Esophagus squamous epithelium (tissue), 5 donors: Measurements from ENCODE around the gene DCC. TPM values are rescaled to one million over a fixed set of nuclear protein-coding genes. Genes with fewer than 3 reads are reported as not detected.

Source experiments
- DNase-seq: peaks from one replicate; lab custom pipeline; 2025; lab: John Stamatoyannopoulos, UW
- H3K27ac ChIP-seq, 4 donors: fragments of 200-600 bp; sonication (generic); one replicate each; pipeline ENCODE4 v1.5.1; 2016 to 2019; ENCODE audit warnings: mild to moderate bottlenecking in 1 of 4
- H3K27me3 ChIP-seq, 4 donors: fragments of 200-600 bp; sonication (generic); 1 replicate in 3 of 4; 2 replicates in 1 of 4; pipeline versions ENCODE4 v1.5.1 to v1.6.0; 2017 to 2021; ENCODE audit warnings: antibody characterized with exemption in 1 of 4
- H3K36me3 ChIP-seq, 3 donors: fragments of 200-600 bp; sonication (generic); one replicate each; pipeline ENCODE4 v1.5.1; 2016 to 2019
- H3K4me1 ChIP-seq, 3 donors: fragments of 200-600 bp; sonication (generic); one replicate each; pipeline ENCODE4 v1.5.1; 2017 to 2019
- H3K4me3 ChIP-seq, 4 donors: fragments of 200-600 bp; sonication (generic); 1 replicate in 3 of 4; 2 replicates in 1 of 4; pipeline ENCODE4 v1.5.1; 2016 to 2019; ENCODE audit warnings: mild to moderate bottlenecking in 2 of 4, moderate library complexity in 1 of 4
- H3K9me3 ChIP-seq, 3 donors: fragments of 200-600 bp; sonication (generic); one replicate each; pipeline ENCODE4 v1.5.1; 2016 to 2019
- POLR2A ChIP-seq, 4 donors: fragments of 450-650 bp; IDR thresholded peaks; one replicate each; pipeline ENCODE4 v1.6.1; 2017; ENCODE audit warnings: antibody characterized with exemption in 4 of 4, mild to moderate bottlenecking in 4 of 4, moderate library complexity in 3 of 4
- WGBS, 2 donors: methylation state at CpG; one replicate each; pipeline ENCODE4 v1.1.5; 2018; 5-methylcytosine and 5-hydroxymethylcytosine counted together
- intact Hi-C: fragments of 100-400 bp; cut with DNase I; formaldehyde crosslinking; loops from one replicate; pipeline ENCODE4 v1.15.0; 2022
- total RNA-seq, 4 donors: library from RNA; depleted of rRNA; stranded (reverse); fragments of >200 nt; gene quantifications; one replicate each; pipeline ENCODE4 v1.1.0, GENCODE V29; 2016
- TF ChIP-seq, protein P1 (sequence below), 6 experiments: fragments of 450-650 bp in 4 of 6; fragments of 200-600 bp in 2 of 6; sonication (generic) in 2 of 6; IDR thresholded peaks; one replicate each; pipeline ENCODE4 v1.5.1; 2016 to 2019; ENCODE audit warnings: antibody characterized with exemption in 6 of 6, mild to moderate bottlenecking in 4 of 6, moderate library complexity in 4 of 6
- donor health status: DM: yes; HTN: yes; CAD: no.

DCC gene
- total RNA-seq, 4 donors from 2014 or later = 0.06 to 0.95 TPM; not detected in 2

DNA sequence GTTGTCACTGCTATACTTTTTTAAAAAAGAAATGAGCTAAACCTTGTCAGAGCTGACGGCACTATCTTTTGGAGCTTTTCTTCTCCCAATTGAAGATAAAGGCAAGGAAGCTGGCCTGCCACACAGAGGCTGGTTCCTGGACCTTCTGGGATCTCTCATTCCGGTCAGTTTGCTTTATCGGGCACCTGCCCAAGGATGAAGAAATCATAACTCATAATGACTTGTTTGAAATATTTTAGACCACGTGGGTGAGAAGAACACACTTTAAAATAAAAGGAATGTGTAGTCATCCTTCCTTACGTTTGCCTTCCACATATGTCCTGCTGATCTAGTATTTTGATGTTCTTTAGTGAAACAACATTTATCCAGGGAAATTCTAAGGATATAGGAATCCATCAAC is 535.7 kb downstream of the DCC start:
- H3K27ac ChIP-seq = no peak overlapping the region
- no peak overlapping the region for H3K4me3 ChIP-seq
- no peaks in the 10 kb centered on the region for H3K27me3 ChIP-seq
- TF ChIP-seq, protein P1, sequence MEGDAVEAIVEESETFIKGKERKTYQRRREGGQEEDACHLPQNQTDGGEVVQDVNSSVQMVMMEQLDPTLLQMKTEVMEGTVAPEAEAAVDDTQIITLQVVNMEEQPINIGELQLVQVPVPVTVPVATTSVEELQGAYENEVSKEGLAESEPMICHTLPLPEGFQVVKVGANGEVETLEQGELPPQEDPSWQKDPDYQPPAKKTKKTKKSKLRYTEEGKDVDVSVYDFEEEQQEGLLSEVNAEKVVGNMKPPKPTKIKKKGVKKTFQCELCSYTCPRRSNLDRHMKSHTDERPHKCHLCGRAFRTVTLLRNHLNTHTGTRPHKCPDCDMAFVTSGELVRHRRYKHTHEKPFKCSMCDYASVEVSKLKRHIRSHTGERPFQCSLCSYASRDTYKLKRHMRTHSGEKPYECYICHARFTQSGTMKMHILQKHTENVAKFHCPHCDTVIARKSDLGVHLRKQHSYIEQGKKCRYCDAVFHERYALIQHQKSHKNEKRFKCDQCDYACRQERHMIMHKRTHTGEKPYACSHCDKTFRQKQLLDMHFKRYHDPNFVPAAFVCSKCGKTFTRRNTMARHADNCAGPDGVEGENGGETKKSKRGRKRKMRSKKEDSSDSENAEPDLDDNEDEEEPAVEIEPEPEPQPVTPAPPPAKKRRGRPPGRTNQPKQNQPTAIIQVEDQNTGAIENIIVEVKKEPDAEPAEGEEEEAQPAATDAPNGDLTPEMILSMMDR (IDR thresholded peaks at IDR 0.05) = no peak
- no peak for TF ChIP-seq POLR2A (IDR thresholded peaks at IDR 0.05)
- peaks cover 0 to 5% (median 0%) of the 10 kb centered on the region in 3 donors for H3K9me3 ChIP-seq
- H3K36me3 ChIP-seq = no peaks in the 10 kb centered on the region
- WGBS, 2 donors = 25 to 31% methylated on average over 5 of the region's 5 CpGs
- no peak for DNase-seq
- intact Hi-C loops = no loop called here
- no peaks in the 10 kb centered on the region for H3K4me1 ChIP-seq

DNA sequence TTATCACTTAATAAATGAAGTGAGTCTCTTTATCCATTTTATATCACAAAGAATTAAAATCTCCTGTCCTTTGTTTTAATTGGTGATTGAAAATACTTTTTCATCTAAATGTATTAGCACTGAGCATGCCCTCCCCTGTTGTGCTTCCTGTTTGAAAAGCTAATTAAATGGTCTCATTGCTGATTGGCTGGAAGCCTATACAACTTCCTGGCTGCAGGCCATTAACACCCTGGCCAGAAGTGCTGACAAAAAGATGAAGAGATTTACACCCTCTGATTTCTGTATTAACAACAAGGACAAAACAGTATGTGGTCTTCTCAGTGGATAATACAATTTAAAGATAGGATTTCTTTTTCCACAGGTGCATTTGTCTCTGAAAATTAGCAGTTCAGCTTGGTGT is 548.0 kb downstream of the DCC start:
- H3K27ac ChIP-seq = no peak overlapping the region

DNA sequence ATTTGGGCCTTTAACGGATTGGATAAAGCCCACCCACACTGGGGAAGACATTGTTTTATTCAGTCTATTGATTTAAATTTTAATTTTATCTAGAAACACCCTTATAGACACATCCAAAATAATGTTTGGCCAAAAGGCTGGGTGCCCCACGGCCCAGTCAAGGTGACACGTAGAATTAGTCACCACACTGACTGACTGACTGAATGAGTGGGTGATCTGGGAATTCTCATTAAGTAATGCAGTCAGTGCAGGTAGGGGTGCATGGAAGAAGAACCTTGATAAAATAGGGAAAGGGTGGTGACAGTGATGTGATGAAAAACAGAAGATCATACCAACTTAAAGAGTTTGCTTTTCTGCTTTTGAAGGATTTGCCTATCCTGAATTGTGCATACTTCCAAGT is 554.8 kb downstream of the DCC start:
- intact Hi-C loops = no loop called here

More for the DNA sequence above, 548.0 kb downstream of the DCC start:
- Histone ChIP-seq H3K4me3 (no peak overlapping the region), H3K36me3 (no peaks in the 10 kb centered on the region), H3K4me1 (no peaks in the 10 kb centered on the region), H3K27me3 (no peaks in the 10 kb centered on the region), H3K9me3 (peaks cover 0 to 13% (median 0%) of the 10 kb centered on the region in 3 donors)
- TF ChIP-seq, protein P1 (IDR thresholded peaks at IDR 0.05) = no peak
- no peak for TF ChIP-seq POLR2A (IDR thresholded peaks at IDR 0.05)
- no peak for DNase-seq
- intact Hi-C loops = loop anchor here (5.0 kb wide), 1 partner anchor 51 kb away; no protein-coding TSS in a partner anchor

DNA sequence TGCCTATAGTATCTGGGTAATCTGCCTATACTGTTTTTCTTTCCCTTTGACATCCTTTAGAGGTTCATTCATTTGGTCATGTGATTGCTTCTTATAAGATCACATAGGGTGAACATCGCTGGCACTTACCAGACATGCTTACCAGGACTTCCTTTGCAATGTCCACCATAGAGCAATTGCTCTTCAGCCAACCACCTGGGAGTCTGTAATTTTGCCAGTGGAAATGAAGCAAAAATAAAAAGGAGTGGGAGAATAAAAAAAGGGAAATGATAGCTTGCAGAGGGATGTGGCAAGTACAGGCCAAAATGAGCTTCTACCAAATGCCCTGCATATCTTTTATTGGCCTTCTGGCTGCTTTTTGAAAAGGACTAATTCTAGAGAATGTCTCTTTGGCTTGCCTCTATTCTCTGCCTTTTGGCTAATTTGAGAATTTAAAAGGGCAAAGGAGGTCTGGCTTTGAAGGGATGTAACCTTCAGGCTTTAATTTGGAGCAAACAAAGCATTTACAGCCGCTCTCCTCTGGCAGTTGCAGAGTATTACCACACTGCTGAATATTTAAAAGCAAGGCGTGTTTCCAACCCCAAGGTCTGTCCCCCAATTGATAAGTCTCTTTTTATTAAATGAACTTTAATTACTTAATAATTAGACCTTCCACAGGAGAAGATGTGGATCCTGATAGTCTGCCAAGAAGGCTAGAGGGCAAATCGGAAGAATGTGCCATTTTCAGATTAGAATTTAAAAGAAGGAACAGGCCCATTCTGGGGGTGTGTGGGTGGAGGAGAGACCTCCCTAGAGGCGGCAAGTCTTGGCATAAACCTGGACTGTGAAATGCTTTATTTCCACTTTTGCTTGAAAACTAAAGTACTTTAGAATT is 557.9 kb downstream of the DCC start:
- Histone ChIP-seq H3K9me3 (no peaks in the 10 kb centered on the region), H3K27me3 (no peaks in the 10 kb centered on the region), H3K4me3 (no peak overlapping the region), H3K27ac (no peak overlapping the region), H3K36me3 (no peaks in the 10 kb centered on the region), H3K4me1 (no peaks in the 10 kb centered on the region)
- no peak for TF ChIP-seq POLR2A (IDR thresholded peaks at IDR 0.05)
- TF ChIP-seq, protein P1 (IDR thresholded peaks at IDR 0.05) = no peak
- DNase-seq = no peak
- intact Hi-C loops = no loop called here
- 45 to 54% methylated on average over 5 of the region's 5 CpGs for WGBS, 2 donors

More for the DNA sequence above, 554.8 kb downstream of the DCC start:
- no peaks in the 10 kb centered on the region for H3K4me1 ChIP-seq
- no peak overlapping the region for H3K4me3 ChIP-seq
- no peaks in the 10 kb centered on the region for H3K27me3 ChIP-seq
- 53 to 76% methylated on average over 3 of the region's 3 CpGs for WGBS, 2 donors
- H3K36me3 ChIP-seq = no peaks in the 10 kb centered on the region
- H3K27ac ChIP-seq = no peak overlapping the region
- no peaks in the 10 kb centered on the region for H3K9me3 ChIP-seq
- no peak for DNase-seq
- no peak for TF ChIP-seq POLR2A (IDR thresholded peaks at IDR 0.05)

DNA sequence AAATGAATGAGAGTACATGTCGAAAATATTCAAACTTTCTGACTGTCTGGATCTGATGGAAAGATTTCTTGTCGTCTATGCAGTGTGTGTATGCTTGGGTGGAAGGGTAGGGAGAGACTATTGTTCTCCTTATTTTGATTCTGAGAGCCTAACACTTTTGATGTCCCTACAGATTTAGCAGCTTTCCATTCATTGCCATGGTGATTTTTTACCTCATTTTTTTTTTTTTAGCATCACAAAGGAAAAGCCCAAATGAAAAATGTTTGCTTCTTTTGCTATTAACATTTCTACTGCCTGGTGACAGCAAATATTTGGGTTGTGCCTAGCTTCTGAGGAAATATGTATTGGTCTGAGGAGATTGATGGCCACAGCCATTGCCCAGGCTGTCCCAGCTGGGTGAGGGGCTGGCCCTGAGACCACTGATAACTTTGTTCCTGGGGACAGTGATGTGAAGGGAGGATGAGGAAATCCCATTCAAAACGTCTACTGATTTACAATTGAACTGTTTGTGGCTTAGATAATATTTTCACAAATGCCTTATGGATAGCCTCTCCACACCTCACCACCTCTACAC is 558.6 kb downstream of the DCC start:
- no peaks in the 10 kb centered on the region for H3K36me3 ChIP-seq
- intact Hi-C loops = no loop called here
- no peak for TF ChIP-seq POLR2A (IDR thresholded peaks at IDR 0.05)
- TF ChIP-seq, protein P1 (IDR thresholded peaks at IDR 0.05) = no peak
- no peak overlapping the region for H3K4me3 ChIP-seq
- H3K9me3 ChIP-seq = no peaks in the 10 kb centered on the region
- 19 to 30% methylated on average over 3 of the region's 3 CpGs for WGBS, 2 donors
- H3K4me1 ChIP-seq = no peaks in the 10 kb centered on the region
- no peak overlapping the region for H3K27ac ChIP-seq
- no peaks in the 10 kb centered on the region for H3K27me3 ChIP-seq
- no peak for DNase-seq
